CD14-positive monocyte (primary cell): ENCODE measurements around the gene TACC3. TPM values are rescaled to one million over a fixed set of nuclear protein-coding genes. Genes with fewer than 3 reads are reported as not detected.

Source experiments
- DNase-seq, 3 donors: peaks; one replicate each; pipeline ENCODE4 v3.0.0-alpha.2; 2011 to 2022
- H2AFZ ChIP-seq: 2 replicates; pipeline ENCODE4 v1.6.0; 2012; ENCODE audit warnings: mild to moderate bottlenecking, low read depth, low read length, inconsistent platforms; ENCODE audit not compliant: insufficient read depth, poor library complexity, severe bottlenecking
- H3K27ac ChIP-seq, 2 donors: 1 replicate in 1 of 2; 2 replicates in 1 of 2; pipeline ENCODE4 v1.5.1; 2012 to 2013; ENCODE audit warnings: low read length in 2 of 2, control low read depth in 1 of 2, inconsistent platforms in 1 of 2, low read depth in 1 of 2, mild to moderate bottlenecking in 1 of 2
- H3K27me3 ChIP-seq, 2 donors: one replicate each; pipeline versions ENCODE4 v1.6.0 to v1.6.1; 2011 to 2013; ENCODE audit warnings: low read length in 2 of 2; ENCODE audit not compliant: control insufficient read depth in 2 of 2, insufficient read depth in 2 of 2
- H3K36me3 ChIP-seq, 2 donors: replicated peaks in 1 of 2; 1 replicate in 1 of 2; 2 replicates in 1 of 2; pipeline versions ENCODE4 v1.5.1 to v1.6.1; 2012 to 2013; ENCODE audit warnings: low read length in 2 of 2, control low read depth in 1 of 2, inconsistent platforms in 1 of 2, mild to moderate bottlenecking in 1 of 2; ENCODE audit not compliant: insufficient read depth in 2 of 2, control insufficient read depth in 1 of 2
- H3K4me1 ChIP-seq, 2 donors: 1 replicate in 1 of 2; 2 replicates in 1 of 2; pipeline versions ENCODE4 v1.5.1 to v1.6.1; 2012 to 2013; ENCODE audit warnings: low read length in 2 of 2, control low read depth in 1 of 2, inconsistent platforms in 1 of 2, mild to moderate bottlenecking in 1 of 2, moderate library complexity in 1 of 2; ENCODE audit not compliant: insufficient read depth in 2 of 2, control insufficient read depth in 1 of 2
- H3K4me2 ChIP-seq: replicated peaks from 2 replicates; pipeline ENCODE3; 2012; ENCODE audit warnings: low read length, moderate library complexity, mild to moderate bottlenecking; ENCODE audit not compliant: poor library complexity, severe bottlenecking; ENCODE audit errors: extremely low read depth
- H3K4me3 ChIP-seq, 3 experiments: fragments of 200-600 bp in 1 of 3; sonication (generic) in 1 of 3; replicated peaks in 1 of 3; 1 replicate in 2 of 3; 2 replicates in 1 of 3; pipeline ENCODE4 v1.5.1; 2011 to 2013; ENCODE audit warnings: low read length in 3 of 3, mild to moderate bottlenecking in 3 of 3, control low read depth in 2 of 3, low read depth in 2 of 3, inconsistent platforms in 1 of 3, moderate library complexity in 1 of 3
- H3K79me2 ChIP-seq: 2 replicates; pipeline ENCODE4 v1.6.0; 2012; ENCODE audit warnings: mild to moderate bottlenecking, control low read depth, inconsistent platforms, low read length, moderate library complexity; ENCODE audit not compliant: insufficient read depth
- H3K9ac ChIP-seq: 2 replicates; pipeline ENCODE4 v1.6.0; 2017; ENCODE audit warnings: low read length, mild to moderate bottlenecking; ENCODE audit not compliant: insufficient read depth, poor library complexity, severe bottlenecking
- H3K9me3 ChIP-seq, 2 donors: replicated peaks in 1 of 2; 1 replicate in 1 of 2; 2 replicates in 1 of 2; pipeline versions ENCODE4 v1.5.1 to v1.6.1; 2012 to 2013; ENCODE audit warnings: low read length in 2 of 2, control low read depth in 1 of 2; ENCODE audit not compliant: control insufficient read depth in 1 of 2, insufficient read depth in 1 of 2
- H4K20me1 ChIP-seq: 2 replicates; pipeline ENCODE4 v1.6.0; 2012; ENCODE audit warnings: mild to moderate bottlenecking, low read length, control low read depth, moderate library complexity; ENCODE audit not compliant: insufficient read depth
- H3K27ac Mint-ChIP-seq, 7 donors: one replicate each; pipeline ENCODE4 v1.8.0; 2020; ENCODE audit warnings: mild to moderate bottlenecking in 7 of 7, mixed read lengths in 7 of 7, moderate library complexity in 6 of 7, inconsistent platforms in 2 of 7
- H3K27me3 Mint-ChIP-seq, 3 donors: one replicate each; pipeline ENCODE4 v1.8.0; 2021 to 2022; ENCODE audit warnings: low read depth in 3 of 3, mild to moderate bottlenecking in 3 of 3, mixed read lengths in 3 of 3, moderate library complexity in 3 of 3, inconsistent platforms in 1 of 3
- H3K36me3 Mint-ChIP-seq, 2 donors: one replicate each; pipeline ENCODE4 v1.8.0; 2020; ENCODE audit warnings: mixed read lengths in 2 of 2, inconsistent platforms in 1 of 2, mild to moderate bottlenecking in 1 of 2
- H3K4me1 Mint-ChIP-seq: one replicate; pipeline ENCODE4 v1.8.0; 2020; ENCODE audit warnings: mild to moderate bottlenecking, mixed read lengths
- H3K4me3 Mint-ChIP-seq, 2 donors: one replicate each; pipeline ENCODE4 v1.8.0; 2020; ENCODE audit warnings: mild to moderate bottlenecking in 2 of 2, mixed read lengths in 2 of 2, moderate library complexity in 1 of 2
- H3K9me3 Mint-ChIP-seq, 7 donors: one replicate each; pipeline ENCODE4 v1.8.0; 2020 to 2022; ENCODE audit warnings: mixed read lengths in 7 of 7, mild to moderate bottlenecking in 6 of 7, moderate library complexity in 6 of 7, inconsistent platforms in 2 of 7
- WGBS: methylation state at CpG from one replicate; pipeline ENCODE4 v1.1.5; 2013; ENCODE audit warnings: missing lambda C conversion rate; ENCODE audit not compliant: insufficient coverage; 5-methylcytosine and 5-hydroxymethylcytosine counted together
- intact Hi-C, 2 donors: fragments of 100-400 bp; cut with micrococcal nuclease; formaldehyde crosslinking; loops; one replicate each; pipeline versions ENCODE4 v1.15.0 to v1.15.1; 2023
- polyA plus RNA-seq, 3 donors: library from polyadenylated mRNA; depleted of rRNA in 1 of 3; unstranded in 2 of 3; stranded (reverse) in 1 of 3; fragments of 300-500 nt in 2 of 3; fragments of >200 nt in 1 of 3; fragmentation: Illumina TruSeq in 2 of 3; gene quantifications; 1 replicate in 2 of 3; 2 replicates in 1 of 3; pipeline ENCODE4 v1.2.3, GENCODE V29; 2012 to 2021
- TF ChIP-seq, protein P1 (sequence below): fragments of 200-600 bp; IDR thresholded peaks from one replicate; pipeline ENCODE4 v1.8.0; 2022; ENCODE audit warnings: antibody characterized with exemption, mild to moderate bottlenecking

The TACC3 gene
- polyA plus RNA-seq, 3 donors = 43.7 to 84.2 (median 56.6) TPM

DNA sequence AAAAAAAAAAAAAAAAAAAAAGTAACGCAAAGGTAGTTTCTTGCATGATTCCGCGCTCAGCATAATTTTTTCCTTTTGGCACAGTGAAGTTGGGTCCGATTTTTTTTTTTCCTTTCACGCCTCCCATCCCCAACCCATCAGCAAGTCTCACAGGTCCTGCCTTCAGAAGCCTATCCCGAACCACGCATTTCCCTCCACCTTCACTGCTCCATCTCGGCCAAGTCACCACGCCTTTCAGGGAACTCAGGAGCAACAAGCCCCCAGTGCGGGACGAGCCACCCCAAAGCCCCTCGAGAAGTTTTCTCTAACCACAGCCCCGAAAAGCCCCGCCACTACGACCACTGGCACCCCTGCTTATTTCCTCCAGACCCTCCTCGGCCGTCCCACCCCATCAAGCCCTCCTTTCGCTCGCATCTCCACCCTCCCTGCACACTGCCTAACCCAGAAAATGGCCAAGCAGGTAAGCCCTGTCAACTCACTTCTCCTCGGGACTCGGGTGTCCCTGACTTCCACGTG lies 10.2 kb upstream of the TACC3 start:
- H3K9me3 ChIP-seq = no peaks in the 10 kb centered on the region
- intact Hi-C loops = loop anchor here in 1 of 2 donors (5.0 to 10.0 kb wide), 3 partner anchors 126 to 554 kb away; partner anchors contain the start of genes LETM1 and MXD4
- Mint-ChIP-seq H3K4me1 (peaks cover 57% of the 10 kb centered on the region), H3K36me3 (peaks cover 13 to 33% of the 10 kb centered on the region in 2 donors), H3K4me3 (peak overlapping the region; percentile 97), H3K27me3 (no peaks in the 10 kb centered on the region), H3K9me3 (no peaks in the 10 kb centered on the region), H3K27ac (peak overlapping the region; percentile 81 to 93 (median 92))
- WGBS = 18% methylated on average over 22 of the region's 22 CpGs
- H3K9ac ChIP-seq = peak overlapping the region; percentile 96
- peak overlapping the region; percentile 58 to 91 (median 61) for H3K4me3 ChIP-seq
- H3K79me2 ChIP-seq = peaks cover 90% of the 10 kb centered on the region
- peaks cover 11% of the 10 kb centered on the region in 2 donors for H3K36me3 ChIP-seq
- peak overlapping the region; percentile 80 for H2AFZ ChIP-seq
- peaks cover 52% of the 10 kb centered on the region for H4K20me1 ChIP-seq
- TF ChIP-seq, protein P1, sequence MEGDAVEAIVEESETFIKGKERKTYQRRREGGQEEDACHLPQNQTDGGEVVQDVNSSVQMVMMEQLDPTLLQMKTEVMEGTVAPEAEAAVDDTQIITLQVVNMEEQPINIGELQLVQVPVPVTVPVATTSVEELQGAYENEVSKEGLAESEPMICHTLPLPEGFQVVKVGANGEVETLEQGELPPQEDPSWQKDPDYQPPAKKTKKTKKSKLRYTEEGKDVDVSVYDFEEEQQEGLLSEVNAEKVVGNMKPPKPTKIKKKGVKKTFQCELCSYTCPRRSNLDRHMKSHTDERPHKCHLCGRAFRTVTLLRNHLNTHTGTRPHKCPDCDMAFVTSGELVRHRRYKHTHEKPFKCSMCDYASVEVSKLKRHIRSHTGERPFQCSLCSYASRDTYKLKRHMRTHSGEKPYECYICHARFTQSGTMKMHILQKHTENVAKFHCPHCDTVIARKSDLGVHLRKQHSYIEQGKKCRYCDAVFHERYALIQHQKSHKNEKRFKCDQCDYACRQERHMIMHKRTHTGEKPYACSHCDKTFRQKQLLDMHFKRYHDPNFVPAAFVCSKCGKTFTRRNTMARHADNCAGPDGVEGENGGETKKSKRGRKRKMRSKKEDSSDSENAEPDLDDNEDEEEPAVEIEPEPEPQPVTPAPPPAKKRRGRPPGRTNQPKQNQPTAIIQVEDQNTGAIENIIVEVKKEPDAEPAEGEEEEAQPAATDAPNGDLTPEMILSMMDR = no peak
- DNase-seq = no peak
- peaks cover 46 to 50% of the 10 kb centered on the region in 2 donors for H3K4me1 ChIP-seq
- H3K27me3 ChIP-seq = no peaks in the 10 kb centered on the region
- H3K27ac ChIP-seq = peak overlapping the region; percentile 59 to 92
- H3K4me2 ChIP-seq = peak overlapping the region; percentile 94

DNA sequence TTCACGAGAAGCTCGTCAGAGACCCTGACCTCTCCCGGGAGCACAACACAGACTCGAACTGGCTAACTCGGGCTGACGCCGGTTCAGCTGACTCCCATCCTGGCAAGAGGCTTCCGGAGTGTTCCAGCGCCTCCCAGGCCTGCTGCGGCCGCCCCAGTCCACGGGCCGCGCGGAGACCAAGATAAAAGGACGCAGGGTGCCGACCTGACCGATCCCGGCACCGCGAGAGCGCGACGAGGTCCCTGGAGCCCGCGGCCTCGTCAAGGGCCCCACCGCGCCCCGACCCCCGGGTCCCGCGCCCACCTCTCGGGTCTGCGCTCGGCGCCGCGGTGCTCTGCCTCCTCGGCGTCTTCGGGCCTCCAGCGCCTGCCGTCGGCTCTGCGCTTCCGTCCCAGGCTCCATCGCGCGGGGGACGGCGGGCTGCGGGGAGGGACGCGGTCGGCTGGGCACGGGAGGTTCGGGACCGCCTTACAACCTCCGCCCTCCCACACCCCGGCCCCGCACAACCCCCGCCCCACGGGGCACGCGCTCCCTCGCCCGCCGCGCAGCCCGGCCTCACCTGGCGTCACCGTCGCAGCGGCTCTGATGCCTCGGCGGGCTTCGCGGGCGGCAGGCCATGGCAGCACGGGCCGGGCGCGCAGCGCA lies 9.6 kb upstream of the TACC3 start:
- Histone ChIP-seq H2AFZ (peak overlapping the region; percentile 80), H3K27me3 (no peaks in the 10 kb centered on the region), H3K9me3 (no peaks in the 10 kb centered on the region), H4K20me1 (peaks cover 54% of the 10 kb centered on the region), H3K9ac (peak overlapping the region; percentile 96), H3K4me2 (peak overlapping the region; percentile 94), H3K79me2 (peaks cover 90% of the 10 kb centered on the region), H3K36me3 (peaks cover 12 to 13% of the 10 kb centered on the region in 2 donors), H3K4me1 (peaks cover 48 to 56% of the 10 kb centered on the region in 2 donors), H3K4me3 (peak overlapping the region; percentile 58 to 91 (median 61)), H3K27ac (peak overlapping the region; percentile 59 to 92)
- DNase-seq = peak; percentile 23 to 38 (median 38)
- TF ChIP-seq, protein P1 = no peak
- peaks cover 59% of the 10 kb centered on the region for H3K4me1 Mint-ChIP-seq
- peak overlapping the region; percentile 97 for H3K4me3 Mint-ChIP-seq
- peaks cover 9 to 33% of the 10 kb centered on the region in 2 donors for H3K36me3 Mint-ChIP-seq
- H3K9me3 Mint-ChIP-seq = no peaks in the 10 kb centered on the region
- no peaks in the 10 kb centered on the region for H3K27me3 Mint-ChIP-seq
- peak overlapping the region; percentile 90 to 97 (median 93) for H3K27ac Mint-ChIP-seq
- under 1% methylated on average over 78 of the region's 85 CpGs for WGBS
- intact Hi-C loops = loop anchor here (1.0 to 10.0 kb wide), 5 partner anchors 10 to 553 kb away; partner anchors contain the start of genes FAM53A (in 1 of the 2), LETM1 (in 1 of the 2), MXD4 (in 1 of the 2) and TACC3 (in 1 of the 2)
